ENCODE measurements around the gene MKX.

Gene MKX, protein sequence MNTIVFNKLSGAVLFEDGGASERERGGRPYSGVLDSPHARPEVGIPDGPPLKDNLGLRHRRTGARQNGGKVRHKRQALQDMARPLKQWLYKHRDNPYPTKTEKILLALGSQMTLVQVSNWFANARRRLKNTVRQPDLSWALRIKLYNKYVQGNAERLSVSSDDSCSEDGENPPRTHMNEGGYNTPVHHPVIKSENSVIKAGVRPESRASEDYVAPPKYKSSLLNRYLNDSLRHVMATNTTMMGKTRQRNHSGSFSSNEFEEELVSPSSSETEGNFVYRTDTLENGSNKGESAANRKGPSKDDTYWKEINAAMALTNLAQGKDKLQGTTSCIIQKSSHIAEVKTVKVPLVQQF

DNA sequence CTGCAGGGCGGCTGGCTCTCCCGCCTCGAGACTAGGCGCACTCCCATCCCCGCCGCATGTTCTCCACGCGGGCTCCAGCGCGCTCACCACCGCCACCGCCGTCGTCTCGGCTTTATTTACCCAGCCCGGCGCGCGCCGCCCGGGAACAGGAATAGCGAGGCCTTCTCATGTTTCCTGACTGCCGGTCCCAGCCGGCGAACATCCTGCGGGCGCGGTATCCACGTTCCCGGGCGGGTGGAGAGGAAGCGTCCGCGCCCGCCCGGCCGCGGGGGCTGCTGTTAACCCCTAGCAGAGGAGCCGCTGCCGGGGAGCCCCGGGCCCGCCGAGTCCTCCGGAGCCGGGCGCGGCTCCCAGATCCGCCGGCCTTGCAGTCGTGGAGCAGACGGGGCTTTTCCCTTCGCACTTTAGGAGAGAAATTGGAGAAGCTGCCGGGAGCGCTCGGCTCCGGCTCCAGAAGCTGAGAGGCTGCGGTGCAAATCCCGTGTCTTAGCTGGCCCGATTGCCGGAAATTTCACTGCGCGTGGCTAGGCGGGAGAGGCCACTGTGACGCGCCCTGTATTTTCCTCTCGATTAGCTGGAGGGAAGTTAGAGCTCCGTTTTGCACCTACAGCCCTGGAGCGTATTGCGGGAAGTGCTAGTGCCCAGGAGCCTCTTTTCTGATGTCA is at the start of gene MKX:
Gene MKX, minus strand, starts transcription at position 88 of the 665 bp plus-strand sequence. CDS start 2,404 bp downstream, outside the sequence.
- peak; percentile 58 for DNase-seq

DNA sequence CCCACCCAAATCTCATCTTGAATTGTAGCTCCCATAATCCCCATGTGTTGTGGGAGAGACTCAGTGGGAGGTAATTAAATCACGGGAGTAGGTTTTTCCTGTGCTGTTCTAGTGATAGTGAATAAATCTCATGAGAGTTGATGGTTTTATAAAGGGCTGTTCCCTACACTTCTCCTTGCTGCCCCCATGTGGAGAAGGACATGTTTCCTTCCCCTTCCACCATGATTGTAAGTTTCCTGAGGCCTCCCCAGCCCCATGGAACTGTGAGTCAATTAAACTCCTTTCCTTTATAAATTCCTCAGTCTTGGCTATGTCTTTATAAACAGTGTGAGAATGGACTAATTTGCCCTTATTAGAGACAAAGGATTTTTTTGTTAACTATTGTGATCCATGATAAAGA is 48.5 kb upstream of the MKX start:
- peak; percentile 36 for DNase-seq

DNA sequence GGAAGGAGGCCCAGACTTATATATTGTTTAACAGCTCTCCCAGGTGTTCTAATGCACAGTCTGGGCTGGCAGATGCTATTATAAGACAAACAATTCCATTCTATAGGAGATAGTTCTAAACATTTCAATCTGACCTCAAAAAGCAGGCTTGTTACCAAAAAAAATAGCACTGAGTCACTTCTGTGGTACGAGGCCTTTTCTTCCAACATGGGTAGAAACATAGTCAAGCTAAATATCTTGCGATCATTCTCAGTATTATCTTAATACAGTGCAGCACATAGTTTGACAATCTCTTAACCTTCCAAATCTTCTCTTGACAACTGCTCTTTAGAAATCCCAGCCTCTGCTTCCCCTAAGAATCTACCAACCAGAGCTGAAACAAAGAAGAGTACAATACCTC is 46.6 kb upstream of the MKX start:
- no peak for DNase-seq

DNA sequence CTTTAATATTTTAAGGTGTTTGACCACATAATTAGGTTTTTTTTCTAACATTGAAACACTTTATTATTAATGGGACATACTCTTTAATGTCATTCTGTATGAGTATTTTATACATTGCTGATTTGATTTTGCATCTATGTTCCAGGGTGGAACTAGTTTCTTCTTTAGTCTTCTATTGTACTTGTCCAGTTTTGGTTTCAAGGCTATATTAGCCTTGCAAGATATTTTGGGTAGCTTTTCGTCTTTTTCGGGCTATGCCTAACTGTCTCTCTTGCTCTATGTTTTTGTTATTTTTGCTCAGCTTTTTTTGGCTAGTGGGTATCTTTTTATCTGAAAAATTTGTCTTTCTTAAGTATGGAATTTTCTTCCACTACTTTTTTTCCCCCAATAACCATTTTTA is 38.7 kb upstream of the MKX start:
- DNase-seq: no peak

DNA sequence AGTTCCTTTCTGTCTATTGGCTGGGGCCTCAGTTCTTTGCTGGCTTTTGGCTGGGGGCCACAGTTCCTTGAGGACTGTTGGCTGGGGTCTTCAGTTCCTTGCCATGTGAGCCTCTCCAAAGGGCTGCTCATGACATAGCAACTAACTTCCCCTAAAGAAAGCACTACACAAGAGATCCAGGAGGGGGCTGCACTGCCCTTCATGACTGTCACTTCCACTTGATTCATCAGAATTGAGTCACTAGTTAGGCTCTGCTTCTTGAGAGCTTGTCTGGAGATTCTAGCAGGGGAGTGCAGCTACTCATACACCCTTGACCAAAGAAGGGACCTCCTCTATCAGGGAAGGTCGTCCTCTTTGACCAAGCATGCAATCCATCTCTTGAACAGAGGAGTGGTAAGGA is 38.0 kb upstream of the MKX start:
- peak; percentile 47 for DNase-seq

DNA sequence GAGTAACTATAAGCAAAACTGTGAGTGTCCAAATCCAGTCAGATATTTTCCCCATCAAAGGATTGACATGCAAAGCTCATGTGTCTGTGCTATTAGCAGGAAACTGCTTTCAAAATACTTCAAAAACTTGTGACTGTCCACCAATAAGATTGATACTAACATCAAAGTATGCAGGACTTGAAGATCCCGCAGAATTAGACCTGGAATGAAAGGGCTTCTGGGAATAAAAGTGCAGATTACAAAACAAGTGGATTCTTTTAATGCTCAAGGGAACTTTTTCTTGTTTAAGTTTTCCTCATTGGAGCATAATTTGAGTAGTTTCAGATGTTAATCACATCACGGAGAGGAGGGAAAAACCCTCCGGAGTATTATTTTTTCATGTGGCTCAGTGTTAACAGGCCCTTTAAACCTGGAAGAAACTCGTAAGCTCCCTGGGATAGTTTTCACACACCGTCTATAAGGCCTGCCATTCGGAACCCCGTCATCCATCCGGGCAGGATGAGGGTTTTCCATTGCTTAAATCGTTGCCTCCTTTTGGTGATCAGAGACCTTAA is 33.9 kb upstream of the MKX start:
- DNase-seq: no peak

DNA sequence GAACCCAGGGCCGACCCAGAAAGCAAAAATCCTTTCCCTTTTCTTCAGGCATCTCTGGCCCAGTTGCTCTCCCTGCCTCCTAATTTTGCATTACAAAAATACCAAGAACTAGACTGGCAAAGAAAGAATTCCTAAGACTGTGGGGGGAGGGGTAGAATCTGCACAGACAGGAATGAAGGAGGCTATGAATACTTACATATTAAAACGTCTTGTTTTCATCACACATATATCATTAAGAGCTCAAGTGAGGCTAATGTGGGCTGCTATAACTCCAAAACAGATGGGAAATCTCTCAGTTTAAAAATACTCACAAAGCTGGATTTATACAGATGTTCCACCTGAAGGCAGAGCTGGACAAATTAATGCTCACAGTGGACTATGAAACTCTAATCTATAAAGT is 29.2 kb upstream of the MKX start:
- DNase-seq: no peak

DNA sequence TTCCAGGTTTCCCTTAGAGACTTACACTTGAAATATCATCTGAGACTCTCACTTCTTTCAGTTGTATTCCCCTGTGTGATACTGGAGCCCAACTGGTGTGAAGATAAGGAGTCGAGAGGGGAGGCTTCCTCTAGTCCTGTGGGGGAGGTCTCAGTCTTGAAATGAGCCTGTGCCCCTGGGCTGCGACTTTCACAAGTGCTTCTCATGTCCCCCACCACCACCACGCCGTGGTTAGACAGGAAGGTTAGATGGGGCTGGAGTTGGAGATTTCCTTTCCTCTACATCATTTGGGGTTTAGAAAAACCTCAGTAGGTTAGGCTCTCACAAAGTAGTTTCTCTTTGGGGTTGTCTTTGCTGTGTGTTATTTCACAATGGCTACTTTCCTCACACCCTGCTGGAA is 25.6 kb upstream of the MKX start:
- no peak for DNase-seq

DNA sequence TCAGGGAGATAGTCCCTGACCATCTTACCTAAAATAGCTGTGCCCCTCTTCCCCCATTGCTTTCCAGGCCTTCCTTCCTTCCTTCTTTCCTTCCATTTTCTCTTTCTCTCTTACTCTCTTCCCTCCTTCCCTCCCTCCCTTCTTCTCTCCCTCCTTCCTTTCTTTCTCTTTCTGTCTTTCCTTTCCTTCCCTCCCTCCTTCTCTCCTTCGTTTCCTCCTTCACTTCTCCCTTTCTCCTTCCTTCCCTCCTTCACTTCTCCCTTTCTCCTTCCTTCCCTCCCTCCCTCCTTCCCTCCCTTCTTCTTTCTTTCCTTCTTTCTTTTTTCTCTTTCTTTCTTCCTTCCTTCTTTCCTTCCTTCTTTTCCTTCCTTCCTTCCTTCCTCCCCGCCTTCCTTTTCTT is 24.6 kb upstream of the MKX start:
- DNase-seq: no peak

DNA sequence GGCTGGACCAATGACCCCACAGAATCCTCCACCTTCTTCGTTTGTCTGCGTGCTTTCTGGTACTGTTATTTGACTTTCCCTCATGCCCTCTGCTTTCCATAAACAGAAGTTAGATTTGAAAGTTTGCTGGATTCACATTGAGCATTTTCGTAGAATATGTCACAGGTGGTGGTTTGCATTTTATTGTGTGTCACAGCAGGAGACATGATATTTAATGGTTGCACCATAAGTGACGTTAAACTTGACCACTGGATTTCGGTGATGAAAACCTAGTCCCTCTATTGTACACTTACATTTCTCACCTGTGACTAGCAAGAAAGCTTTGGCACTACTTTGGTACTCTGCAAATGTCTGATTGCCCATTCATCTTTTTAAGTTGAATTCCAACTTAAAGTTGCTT is 15.2 kb upstream of the MKX start:
- no peak for DNase-seq

DNA sequence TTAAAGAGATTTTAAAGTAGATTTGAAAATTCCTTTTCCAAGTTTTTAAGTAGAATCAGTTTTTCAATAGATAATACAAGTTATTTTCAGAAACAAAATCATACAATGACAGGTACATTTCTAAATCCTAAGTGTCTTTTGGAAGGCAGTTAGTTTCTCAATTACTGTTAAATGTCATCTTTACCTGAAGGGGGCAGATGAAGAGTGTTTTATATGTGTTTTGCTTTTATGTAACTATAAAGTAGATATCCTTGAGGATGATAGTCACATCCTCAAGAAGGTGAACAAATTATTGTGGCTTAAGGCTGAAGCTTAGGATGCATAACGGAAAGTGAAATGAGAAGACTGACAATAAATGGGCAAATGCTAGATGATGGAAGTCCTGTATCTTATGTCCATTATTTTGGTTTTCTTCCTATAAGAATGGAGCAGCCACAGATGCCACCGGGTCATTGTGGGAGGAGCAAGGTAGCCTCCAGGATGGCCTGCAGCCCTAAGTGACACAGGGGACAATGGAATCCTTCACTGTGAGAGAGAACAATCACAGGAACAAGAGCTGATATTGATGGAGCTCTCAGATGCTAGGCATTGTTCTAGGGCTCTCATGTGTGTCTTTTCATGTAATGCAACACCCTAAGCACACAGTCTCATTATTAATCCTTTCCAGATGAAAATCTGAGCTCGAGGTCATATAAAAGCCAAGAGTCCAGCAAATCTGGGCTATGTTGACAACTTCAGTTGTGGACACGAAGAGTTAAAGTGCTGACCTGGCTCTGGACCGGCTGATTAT is 14.1 kb upstream of the MKX start:
- no peak for DNase-seq

DNA sequence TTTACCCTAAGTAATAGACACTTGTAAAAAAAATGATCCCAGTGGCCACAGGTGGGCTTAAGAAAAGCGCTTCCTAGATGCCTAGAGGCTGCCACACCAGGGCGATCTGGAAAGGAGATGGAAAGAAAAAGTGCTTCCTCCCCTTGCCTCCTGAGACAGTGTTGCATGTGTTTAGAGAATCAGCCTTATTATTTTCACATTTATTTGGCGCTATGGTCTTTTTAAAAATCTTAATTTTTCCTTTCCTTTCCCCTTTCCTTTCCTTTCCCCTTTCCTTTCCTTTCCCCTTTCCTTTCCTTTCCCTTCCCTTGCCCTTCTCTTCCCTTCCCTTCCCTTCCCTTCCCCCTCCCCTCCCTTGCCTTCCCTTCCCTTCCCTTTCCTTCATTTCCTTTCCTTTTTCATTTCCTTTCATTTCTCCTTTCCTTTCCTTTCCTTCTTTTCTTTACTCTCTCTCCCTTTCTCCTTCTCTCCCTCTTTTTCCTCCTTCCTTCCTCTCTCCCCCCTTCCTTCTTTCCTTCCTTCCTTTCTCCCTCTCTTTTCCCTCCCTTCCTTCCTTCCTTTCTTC is 7.1 kb upstream of the MKX start:
- DNase-seq: no peak

DNA sequence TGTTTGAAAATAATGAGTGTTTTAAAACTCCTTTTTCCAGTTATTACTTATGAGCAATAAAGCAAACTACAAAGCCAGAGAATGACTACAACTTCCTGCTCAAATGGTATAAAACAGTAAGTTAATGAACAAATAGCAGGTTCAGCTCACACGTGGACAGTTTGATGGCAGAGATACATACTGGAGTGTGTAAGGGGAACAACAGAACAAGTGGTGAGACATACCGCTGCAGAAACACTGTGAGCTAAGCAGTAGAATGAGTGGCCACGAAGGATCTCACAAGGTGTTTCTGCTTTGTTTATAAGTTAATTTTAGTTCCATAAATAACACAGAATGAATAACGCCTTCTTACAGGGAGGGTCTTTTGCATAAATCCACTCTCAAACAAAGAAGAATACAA is 3.0 kb upstream of the MKX start:
- no peak for DNase-seq

DNA sequence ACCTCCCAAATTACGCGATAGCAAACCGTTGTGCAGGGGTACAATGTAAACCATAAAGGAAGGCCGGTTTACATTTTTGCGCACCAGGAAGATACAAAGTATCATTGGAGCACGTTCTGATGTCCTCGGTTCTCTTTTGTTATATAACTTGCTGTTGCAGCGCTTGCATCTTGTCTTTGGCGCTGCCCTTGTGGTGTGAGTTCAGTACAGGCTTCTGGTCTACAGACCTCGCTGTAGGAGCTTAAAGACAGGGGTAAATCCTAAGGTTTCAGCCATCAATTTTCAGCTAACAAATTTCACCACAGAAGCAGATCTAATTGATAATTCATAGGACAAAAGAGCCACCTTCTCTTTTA is 1.5 kb upstream of the MKX start:
- DNase-seq: peak; percentile 10

DNA sequence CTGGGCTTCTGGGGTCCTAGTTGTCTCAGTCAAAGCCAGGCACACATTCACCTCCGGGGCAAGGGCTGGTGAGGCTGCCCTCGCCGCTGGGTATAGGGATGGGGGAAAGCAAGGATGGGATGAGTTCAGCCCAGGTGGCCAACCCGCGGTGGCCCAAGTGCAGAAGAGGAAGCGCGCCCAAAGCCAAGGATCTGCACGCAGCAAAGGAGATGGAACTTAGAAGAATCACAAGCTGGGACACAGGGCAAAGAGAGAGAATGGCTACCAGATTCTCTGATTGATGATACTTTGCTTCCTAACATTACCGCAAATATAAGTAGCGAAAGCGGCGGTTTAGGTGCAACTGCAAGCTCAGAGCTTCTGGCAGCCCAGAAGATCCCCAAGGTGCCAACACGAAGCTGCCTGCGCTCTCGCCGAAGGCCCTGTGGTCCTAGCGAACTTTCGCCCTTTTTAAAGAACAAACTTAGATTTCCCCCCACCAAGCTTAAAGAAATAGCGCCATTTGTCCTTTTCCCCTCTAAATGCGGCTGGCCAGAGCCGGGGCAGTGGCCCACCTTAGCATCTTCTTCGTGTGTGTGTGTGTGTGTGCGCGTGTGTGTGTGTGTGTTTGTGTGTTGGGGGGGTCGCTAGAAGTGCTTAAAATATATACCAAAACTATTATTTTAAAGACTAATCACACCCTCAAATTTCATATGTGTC is 927 bp upstream of the MKX start:
- DNase-seq: no peak

DNA sequence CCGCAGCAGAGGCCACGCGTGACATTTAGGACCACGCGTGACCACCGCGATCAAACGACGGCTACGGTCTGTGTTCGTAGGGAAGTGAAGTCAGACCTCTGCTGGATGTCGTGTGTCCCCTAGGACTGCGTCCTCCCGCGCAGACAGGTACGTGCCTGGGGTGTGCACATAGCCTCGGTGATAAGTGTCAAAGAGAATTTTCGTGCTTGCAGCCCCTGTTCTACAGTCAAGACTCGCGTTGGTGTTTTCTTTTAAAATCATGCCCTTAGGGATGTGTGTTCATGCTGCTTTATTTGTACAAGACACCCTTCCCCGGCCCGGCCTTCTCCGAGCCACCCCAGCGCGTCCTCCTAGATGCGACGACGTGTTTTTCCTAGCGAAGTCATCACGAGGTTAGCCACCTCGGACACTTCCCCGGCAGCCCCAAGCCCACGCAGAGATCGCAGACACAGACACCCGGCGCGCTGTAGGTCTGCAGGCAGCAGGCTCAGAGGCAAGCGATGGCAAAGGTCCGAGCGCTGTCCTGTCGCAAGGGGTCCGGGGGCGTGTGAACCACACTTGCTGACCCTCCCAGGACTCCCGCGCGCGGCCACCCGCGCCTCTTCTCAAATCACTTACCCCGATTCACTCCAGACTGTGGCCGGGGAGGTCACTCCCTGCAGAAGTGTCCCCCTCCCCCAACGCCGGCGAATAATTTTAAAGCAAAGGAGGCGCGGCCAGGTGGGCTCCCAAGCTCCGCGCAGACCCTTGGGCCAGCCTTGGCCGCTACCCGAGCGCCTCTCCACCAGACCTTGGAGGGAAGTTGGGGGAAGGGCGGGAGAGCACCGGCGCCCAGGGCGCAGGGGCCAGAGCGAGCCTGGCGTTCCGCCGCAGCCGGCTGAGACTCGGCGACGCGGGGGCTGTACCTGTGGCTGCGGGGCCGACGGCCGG is 552 bp downstream of the MKX start:
- DNase-seq: no peak

DNA sequence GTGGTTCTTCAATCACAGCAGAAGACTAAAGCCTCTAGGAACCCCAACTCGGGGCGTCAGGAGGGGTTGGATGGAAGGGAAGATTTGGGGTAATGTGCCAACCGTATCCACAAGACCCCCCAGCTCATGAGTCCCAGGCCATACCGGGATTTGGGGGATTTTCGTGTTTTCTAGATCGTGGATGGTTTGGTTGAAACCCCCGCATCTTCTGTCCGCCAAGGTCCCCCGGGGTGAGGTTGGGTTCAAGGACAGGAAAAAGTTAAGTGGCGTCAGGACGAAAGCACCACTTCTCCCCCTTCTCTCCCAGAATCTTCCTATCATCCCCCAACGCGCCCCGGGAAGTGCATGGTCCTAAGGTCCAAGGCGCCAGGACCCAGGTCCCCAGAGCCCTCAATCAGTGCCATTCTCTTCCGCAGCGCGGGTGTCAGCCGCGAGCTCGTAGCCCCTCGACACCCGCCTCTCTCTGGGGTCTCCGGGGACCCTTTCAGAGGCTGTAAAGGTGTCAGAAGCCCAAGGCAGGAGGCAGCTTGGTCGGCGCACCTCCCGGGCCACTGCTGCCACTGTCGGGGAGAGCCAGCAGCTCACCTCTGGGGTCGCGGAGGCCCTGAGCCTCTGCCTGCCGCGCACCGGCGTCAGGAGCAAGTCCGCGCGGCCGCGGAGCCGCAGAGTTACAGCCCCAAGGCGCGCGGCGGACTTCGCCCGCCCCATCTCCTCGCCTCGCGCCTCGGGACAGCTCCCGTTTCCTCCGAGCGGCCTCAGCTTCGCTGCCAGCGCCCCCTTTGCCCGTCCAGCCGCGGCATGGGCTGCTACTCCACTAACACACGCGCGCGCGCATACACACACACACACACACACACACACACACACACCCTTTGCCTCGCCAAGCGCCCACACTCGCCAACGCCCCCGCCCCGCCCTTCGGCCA is 1.5 kb downstream of the MKX start:
- DNase-seq: peak; percentile 28

DNA sequence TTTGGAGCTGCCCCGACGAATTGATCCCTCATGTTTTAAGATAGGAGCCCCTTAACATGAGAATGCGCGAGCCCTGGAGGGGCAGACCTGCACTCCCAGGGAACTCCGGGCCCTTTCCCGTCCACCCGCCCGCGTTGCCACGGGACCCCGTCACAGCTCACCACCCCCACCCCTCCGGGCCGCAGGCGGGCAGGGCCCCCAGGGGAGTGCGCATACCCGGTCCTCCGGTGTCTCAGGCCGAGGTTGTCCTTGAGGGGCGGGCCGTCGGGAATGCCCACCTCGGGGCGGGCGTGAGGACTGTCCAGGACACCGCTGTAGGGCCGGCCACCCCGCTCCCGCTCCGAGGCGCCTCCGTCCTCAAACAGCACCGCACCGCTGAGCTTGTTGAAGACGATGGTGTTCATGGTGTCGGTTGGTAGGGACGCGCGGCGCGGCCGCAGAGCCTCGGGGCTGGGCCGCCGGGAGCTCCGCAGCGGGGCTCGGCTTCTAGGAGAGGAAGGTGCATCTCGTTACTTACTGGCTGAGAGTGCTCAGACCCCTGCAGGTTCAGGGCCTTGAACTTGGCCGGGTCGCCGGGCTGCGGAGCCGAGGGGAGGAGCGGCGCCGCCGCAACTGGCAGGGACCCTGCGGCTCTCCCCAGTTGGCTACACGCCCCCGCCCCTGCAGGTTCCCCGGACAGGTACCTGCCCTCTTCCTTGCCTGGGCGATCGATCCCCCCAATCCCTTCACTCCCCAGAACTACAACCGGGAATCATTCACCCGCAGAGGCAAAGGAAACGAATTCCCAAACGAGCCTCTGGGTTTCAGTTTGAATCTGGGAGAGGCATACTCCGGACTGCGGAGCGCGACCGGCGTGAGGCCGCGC is 2.4 kb downstream of the MKX start:
- peak; percentile 32 for DNase-seq
